GM19455 (cell line): ENCODE measurements around the gene ANKZF1.

Source experiments
- ATAC-seq: cut with Tn5 transposase; IDR thresholded peaks from one replicate; pipeline ENCODE4 v1.9.1; 2021; ENCODE audit not compliant: unreplicated experiment

The ANKZF1 gene

DNA sequence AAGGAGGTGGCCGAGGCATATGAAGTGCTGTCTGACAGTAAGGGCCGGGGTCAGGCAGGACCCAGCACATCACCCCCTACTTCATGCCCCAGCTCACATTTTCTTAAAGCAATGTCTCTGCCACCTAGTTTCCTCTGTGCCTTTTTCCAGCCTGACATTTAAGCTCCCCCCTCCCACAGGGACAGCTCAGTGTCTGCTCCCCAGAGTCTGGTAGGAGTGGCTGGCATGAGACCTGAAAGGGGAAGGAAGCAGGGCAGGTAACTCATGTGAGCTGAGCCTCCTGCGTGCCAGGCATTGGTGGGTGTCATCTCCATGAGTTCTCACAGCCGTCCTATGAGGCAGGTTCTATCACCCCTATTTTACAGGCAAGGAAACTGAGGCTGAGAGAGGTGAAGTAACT lies 51.0 kb downstream of the ANKZF1 start:
- no peak for ATAC-seq

DNA sequence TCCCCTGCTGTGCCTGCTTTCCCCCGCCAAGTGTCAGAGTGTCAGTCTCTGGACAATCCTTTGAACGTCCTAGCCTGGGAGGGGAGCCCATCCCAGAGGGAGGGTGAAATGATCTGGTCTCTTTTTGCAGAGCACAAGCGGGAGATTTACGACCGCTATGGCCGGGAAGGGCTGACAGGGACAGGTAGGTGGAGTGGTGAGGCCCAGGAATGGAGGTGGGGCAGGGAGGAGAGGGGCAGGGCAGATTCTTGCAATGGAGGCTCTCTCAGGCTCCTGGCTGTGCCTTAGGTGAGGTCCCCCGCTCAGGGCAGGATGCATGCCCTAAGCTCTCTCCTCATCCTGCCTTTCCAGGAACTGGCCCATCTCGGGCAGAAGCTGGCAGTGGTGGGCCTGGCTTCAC lies 52.0 kb downstream of the ANKZF1 start:
- ATAC-seq, result no peak

DNA sequence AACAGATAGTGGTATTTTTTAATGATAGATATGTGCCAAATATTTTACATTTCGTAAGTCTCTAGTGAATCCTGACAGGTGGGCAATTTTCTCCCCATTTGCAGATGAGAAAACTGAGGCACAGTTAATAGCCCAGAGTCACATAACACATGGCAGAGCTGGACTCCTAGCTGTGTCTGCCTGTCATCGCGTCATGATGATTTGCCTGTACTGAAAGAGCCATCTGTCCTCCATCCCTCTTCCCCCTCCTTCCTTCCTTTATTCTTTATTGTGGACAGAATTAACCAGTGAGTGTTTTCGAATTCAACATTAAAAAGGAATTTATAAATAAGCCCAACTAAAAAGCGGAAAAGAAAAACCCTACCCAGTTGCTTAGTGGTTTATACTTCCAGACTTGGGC lies 52.8 kb downstream of the ANKZF1 start:
- no peak for ATAC-seq

DNA sequence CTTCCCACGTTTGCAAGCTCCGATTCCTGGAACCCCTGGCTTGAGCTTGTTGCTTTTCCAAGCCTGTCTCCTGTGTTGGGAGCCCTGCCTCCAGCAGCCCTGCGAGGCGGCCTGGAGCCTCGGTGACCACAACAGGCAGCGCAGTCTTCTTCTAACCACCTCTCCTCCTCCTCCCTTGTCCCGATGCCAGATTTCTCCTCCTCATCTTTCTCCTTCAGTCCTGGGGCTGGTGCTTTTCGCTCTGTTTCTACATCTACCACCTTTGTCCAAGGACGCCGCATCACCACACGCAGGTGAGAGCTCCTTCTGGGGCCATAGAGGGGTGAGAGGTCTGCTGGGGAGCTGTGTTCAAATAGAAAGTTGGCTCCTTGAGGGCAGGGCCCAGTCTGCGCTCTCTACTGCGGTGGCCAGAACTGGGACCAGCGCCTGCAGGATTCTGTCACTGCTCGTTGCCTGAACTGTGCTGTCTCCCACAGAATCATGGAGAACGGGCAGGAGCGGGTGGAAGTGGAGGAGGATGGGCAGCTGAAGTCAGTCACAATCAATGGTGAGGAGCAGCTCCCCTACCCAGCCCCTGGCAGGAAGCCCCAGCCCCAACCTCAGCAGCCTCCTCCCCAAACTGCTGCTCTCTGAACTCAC lies 53.5 kb downstream of the ANKZF1 start:
- no peak for ATAC-seq

DNA sequence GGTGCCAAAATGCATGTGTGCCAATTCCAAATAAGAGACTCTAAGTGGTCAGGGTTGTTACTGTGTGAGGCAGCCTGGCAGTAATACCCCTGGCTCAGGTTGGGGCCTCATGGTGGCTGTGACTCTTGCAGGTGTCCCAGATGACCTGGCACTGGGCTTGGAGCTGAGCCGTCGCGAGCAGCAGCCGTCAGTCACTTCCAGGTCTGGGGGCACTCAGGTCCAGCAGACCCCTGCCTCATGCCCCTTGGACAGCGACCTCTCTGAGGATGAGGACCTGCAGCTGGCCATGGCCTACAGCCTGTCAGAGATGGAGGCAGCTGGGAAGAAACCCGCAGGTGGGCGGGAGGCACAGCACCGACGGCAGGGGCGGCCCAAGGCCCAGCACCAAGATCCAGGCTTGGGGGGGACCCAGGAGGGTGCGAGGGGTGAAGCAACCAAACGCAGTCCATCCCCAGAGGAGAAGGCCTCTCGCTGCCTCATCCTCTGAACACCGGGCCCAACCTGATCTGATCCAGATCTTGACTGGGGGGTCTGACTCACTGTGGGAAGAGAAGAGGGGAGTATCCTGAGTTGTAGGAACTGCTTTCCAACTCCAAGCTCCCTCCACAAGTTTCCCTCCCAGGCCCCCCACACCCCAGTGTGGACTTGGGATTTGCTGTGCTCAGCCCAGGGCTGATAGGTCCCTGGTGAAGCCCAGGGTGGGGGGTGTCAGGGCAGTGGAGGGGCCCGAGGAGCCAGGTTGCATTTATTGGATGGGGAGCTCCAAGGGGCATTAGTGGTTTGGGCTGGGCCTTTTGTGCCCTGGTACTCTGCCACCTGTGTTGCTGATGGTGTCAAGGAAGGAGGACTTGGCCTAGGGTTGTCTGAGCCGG lies 55.1 kb downstream of the ANKZF1 start:
- ATAC-seq, result no peak

DNA sequence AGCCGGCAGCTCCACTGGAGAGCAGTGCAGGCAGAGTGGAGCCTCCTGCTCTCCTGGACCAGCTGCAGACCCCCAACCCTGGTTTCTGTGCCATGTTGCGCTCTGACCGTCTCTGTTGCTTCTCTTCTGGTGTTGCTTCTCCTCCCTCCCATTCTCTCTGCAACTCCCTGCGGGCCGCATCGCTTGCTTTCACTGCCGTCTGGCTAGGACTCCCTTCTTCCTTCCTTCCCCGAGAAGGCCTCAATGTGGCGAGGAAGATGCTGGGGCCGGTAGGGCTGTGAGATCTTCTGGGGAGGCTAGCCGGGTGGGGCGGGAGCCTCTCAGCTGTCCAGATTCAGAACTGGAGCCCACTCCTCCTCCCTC lies 55.7 kb downstream of the ANKZF1 start:
- ATAC-seq, result no peak

DNA sequence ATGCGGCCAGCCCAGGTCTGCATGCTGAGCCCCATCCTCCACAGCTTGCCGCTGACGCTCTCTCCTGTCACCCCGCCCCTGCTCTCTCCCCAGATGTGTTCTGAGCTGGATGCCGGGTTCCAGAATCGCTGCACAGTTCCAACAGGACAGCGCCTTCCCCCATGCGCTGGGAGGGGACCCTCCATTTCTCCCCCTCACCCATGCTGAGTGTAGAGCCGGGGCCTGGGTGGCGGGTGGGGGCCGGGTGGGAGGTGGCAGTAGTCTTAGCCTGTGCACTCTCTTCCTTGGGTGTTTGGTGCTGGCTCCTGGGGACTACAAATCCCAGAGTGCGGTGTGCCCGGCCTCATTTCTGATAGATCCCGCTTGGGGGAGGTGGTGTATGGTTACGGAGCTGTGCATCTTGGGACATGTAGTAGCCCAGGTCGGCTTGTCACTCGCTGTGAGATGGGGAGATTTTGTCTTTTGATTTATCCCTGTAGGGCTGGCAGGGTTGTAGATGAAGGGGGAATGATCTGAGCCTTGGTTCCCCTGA lies 56.4 kb downstream of the ANKZF1 start:
- no peak for ATAC-seq
